Gastrocnemius medialis (tissue), 4 donors: Measurements from ENCODE around the gene PSMD14. TPM values are rescaled to one million over a fixed set of nuclear protein-coding genes. Genes with fewer than 3 reads are reported as not detected.

Source experiments
- ATAC-seq, 2 donors: fragments of 150-250 bp; one replicate each; pipeline ENCODE4 v1.9.1; 2016
- DNase-seq, 2 donors: peaks; one replicate each; pipeline ENCODE4 v3.0.0-alpha.2; 2019
- H3K27ac ChIP-seq, 4 donors: fragments of 200-600 bp; sonication (generic); 1 replicate in 1 of 4; 2 replicates in 3 of 4; pipeline ENCODE4 v1.5.1; 2016 to 2018; ENCODE audit warnings: mild to moderate bottlenecking in 2 of 4, moderate library complexity in 1 of 4
- H3K27me3 ChIP-seq, 3 donors: fragments of 200-600 bp; sonication (generic) in 2 of 3; 1 replicate in 1 of 3; 2 replicates in 2 of 3; pipeline versions ENCODE4 v1.5.1 to v1.6.0; 2016 to 2019; ENCODE audit warnings: mild to moderate bottlenecking in 1 of 3, moderate library complexity in 1 of 3
- H3K36me3 ChIP-seq, 2 donors: fragments of 200-600 bp; sonication (generic) in 1 of 2; one replicate each; pipeline ENCODE4 v1.5.1; 2017 to 2018
- H3K4me1 ChIP-seq, 2 donors: fragments of 200-600 bp; sonication (generic) in 1 of 2; one replicate each; pipeline ENCODE4 v1.5.1; 2016 to 2017; ENCODE audit warnings: mild to moderate bottlenecking in 2 of 2
- H3K4me3 ChIP-seq, 4 donors: fragments of 200-600 bp; sonication (generic) in 3 of 4; 1 replicate in 1 of 4; 2 replicates in 3 of 4; pipeline ENCODE4 v1.5.1; 2016 to 2019; ENCODE audit warnings: mild to moderate bottlenecking in 2 of 4
- H3K9me3 ChIP-seq, 3 donors: fragments of 200-600 bp; sonication (generic) in 2 of 3; 1 replicate in 1 of 3; 2 replicates in 2 of 3; pipeline ENCODE4 v1.5.1; 2016 to 2019
- POLR2A ChIP-seq, 2 donors: fragments of 450-650 bp; IDR thresholded peaks; one replicate each; pipeline ENCODE4 v1.6.1; 2017; ENCODE audit warnings: antibody characterized with exemption in 2 of 2, mild to moderate bottlenecking in 2 of 2, moderate library complexity in 2 of 2
- in situ Hi-C, 4 donors: fragments of 200-750 bp; cut with MboI; loops; one replicate each; pipeline versions ENCODE4 v1.15.0 to v1.8.0; 2017; ENCODE audit warnings: low sequenced_read_pairs in 4 of 4
- intact Hi-C: fragments of 100-400 bp; cut with DNase I; formaldehyde crosslinking; loops from one replicate; pipeline ENCODE4 v1.15.1; 2023; ENCODE audit warnings: low total_unique reads
- total RNA-seq, 4 donors: library from RNA; depleted of rRNA; stranded (reverse); fragments of >200 nt; gene quantifications; one replicate each; pipeline versions ENCODE4 v1.1.0 to v1.2.3, GENCODE V29; 2016
- TF ChIP-seq, protein P1 (sequence below), 5 experiments: fragments of 450-650 bp in 3 of 5; fragments of 200-600 bp in 2 of 5; sonication (generic) in 2 of 5; IDR thresholded peaks in 4 of 5; conservative IDR thresholded peaks in 1 of 5; 1 replicate in 4 of 5; 2 replicates in 1 of 5; pipeline ENCODE4 v1.5.1; 2016 to 2019; ENCODE audit warnings: antibody characterized with exemption in 5 of 5, mild to moderate bottlenecking in 3 of 5, moderate library complexity in 3 of 5

Gene PSMD14
- total RNA-seq, 4 donors from 2014 or later = 138 to 195 (median 163) TPM

DNA sequence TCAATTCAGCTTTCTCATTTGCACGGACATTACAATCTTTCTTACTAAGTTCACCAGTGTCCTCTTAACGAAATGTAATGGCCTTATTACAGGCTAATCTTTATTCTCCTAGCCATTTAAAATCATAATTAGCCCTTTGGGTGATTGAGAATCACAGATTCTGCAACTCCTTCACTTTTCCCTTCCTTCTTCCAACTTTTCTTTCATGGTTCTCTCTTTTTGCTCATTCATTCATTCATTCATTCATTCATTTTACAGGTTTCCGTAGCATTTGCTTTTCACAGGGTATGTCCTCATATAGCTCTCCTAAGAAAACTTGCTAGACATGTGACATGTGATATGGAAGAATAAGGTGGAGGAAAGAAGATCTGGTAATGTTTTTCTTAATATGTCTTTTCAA lies 123.9 kb downstream of the PSMD14 start:
- ATAC-seq = no peak
- H3K27me3 ChIP-seq = peaks cover 24 to 44% (median 36%) of the 10 kb centered on the region in 3 donors
- no peak for TF ChIP-seq POLR2A (IDR thresholded peaks at IDR 0.05)
- TF ChIP-seq, protein P1, sequence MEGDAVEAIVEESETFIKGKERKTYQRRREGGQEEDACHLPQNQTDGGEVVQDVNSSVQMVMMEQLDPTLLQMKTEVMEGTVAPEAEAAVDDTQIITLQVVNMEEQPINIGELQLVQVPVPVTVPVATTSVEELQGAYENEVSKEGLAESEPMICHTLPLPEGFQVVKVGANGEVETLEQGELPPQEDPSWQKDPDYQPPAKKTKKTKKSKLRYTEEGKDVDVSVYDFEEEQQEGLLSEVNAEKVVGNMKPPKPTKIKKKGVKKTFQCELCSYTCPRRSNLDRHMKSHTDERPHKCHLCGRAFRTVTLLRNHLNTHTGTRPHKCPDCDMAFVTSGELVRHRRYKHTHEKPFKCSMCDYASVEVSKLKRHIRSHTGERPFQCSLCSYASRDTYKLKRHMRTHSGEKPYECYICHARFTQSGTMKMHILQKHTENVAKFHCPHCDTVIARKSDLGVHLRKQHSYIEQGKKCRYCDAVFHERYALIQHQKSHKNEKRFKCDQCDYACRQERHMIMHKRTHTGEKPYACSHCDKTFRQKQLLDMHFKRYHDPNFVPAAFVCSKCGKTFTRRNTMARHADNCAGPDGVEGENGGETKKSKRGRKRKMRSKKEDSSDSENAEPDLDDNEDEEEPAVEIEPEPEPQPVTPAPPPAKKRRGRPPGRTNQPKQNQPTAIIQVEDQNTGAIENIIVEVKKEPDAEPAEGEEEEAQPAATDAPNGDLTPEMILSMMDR (IDR thresholded peaks at IDR 0.05 in 4 of 5, conservative IDR thresholded peaks at IDR 0.05 in 1 of 5) = no peak
- in situ Hi-C loops (no loop called here), intact Hi-C loops (no loop called here)
- H3K4me1 ChIP-seq = peaks cover 4% of the 10 kb centered on the region in 2 donors
- H3K4me3 ChIP-seq = no peak overlapping the region
- no peaks in the 10 kb centered on the region for H3K36me3 ChIP-seq
- H3K9me3 ChIP-seq = peaks cover 0 to 6% (median 0%) of the 10 kb centered on the region in 3 donors
- DNase-seq = no peak
- H3K27ac ChIP-seq = no peak overlapping the region

DNA sequence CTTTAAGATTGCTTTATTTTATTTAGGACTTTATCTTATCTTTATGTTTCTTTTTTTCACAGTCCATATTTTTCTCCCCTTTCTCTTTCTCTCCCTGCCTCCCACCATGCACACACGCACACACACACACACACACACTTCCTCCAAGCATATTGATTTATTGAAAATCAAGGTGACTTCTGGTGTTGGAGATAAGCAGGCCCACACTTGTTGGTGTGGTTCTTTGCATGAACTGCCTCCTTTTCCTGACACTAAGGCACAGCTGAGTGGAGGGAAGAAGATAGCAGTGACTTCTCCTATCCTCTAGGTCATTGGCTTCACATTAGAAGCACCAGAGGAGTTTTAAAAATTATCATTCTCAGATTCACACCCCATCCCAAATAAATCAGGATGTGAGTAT lies 125.9 kb downstream of the PSMD14 start:
- DNase-seq = no peak
- intact Hi-C loops (no loop called here), in situ Hi-C loops (no loop called here)
- Histone ChIP-seq H3K9me3 (peaks cover 0 to 6% (median 0%) of the 10 kb centered on the region in 3 donors), H3K4me1 (no peaks in the 10 kb centered on the region), H3K27ac (no peak overlapping the region), H3K27me3 (peaks cover 4 to 25% (median 21%) of the 10 kb centered on the region in 3 donors), H3K4me3 (no peak overlapping the region), H3K36me3 (no peaks in the 10 kb centered on the region)
- no peak for ATAC-seq
- no peak for TF ChIP-seq POLR2A (IDR thresholded peaks at IDR 0.05)
- TF ChIP-seq, protein P1 (IDR thresholded peaks at IDR 0.05 in 4 of 5, conservative IDR thresholded peaks at IDR 0.05 in 1 of 5) = no peak

DNA sequence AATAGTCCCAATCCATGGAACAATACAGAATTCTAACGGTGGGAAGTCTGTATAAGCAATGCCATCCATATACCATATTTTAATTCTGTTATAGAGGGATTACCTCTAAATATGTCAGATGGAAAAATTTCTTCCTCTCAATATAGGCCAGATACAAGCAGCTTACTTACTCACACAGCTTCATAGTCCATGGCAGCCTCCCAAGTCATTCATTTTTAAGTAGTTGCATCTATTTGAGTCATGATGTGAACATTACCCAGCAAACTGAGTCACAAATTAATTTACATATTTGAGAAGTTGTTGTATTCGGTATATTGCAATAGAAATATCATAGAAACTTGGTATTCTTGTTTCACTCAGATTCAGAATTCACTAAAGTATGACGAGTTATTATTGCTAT lies 128.2 kb downstream of the PSMD14 start:
- intact Hi-C loops (no loop called here), in situ Hi-C loops (no loop called here)
- Histone ChIP-seq H3K27ac (no peak overlapping the region), H3K36me3 (no peaks in the 10 kb centered on the region), H3K4me1 (no peaks in the 10 kb centered on the region), H3K27me3 (peaks cover 0 to 15% (median 13%) of the 10 kb centered on the region in 3 donors), H3K9me3 (peaks cover 0 to 6% (median 0%) of the 10 kb centered on the region in 3 donors), H3K4me3 (no peak overlapping the region)
- TF ChIP-seq, protein P1 (IDR thresholded peaks at IDR 0.05 in 4 of 5, conservative IDR thresholded peaks at IDR 0.05 in 1 of 5) = no peak
- no peak for TF ChIP-seq POLR2A (IDR thresholded peaks at IDR 0.05)
- DNase-seq = no peak
- ATAC-seq = no peak

DNA sequence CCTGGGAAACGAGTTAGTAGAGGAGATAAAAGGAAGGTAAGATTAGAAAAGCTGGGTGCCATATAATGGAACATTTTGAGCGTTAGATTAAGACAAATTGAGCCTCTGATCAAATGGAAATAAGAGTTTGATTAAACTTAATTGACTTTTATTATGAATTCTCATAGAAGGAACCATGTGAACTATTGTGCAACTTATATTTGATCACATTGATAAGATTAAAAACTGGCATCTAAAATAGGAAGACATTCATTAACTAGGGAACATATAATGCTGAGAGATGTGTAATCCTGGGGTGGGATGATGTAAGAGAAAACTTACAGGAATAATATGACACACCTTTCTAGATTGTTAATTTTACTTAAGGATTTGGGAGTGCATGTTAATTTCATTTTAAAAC lies 130.4 kb downstream of the PSMD14 start:
- intact Hi-C loops = no loop called here
- peaks cover 0 to 12% (median 3%) of the 10 kb centered on the region in 3 donors for H3K27me3 ChIP-seq
- H3K36me3 ChIP-seq = no peaks in the 10 kb centered on the region
- in situ Hi-C loops = no loop called here
- no peaks in the 10 kb centered on the region for H3K4me1 ChIP-seq
- H3K4me3 ChIP-seq = no peak overlapping the region
- ATAC-seq (no peak), DNase-seq (no peak)
- H3K27ac ChIP-seq = no peak overlapping the region
- no peak for TF ChIP-seq POLR2A (IDR thresholded peaks at IDR 0.05)
- TF ChIP-seq, protein P1 (IDR thresholded peaks at IDR 0.05 in 4 of 5, conservative IDR thresholded peaks at IDR 0.05 in 1 of 5) = no peak
- peaks cover 0 to 6% (median 0%) of the 10 kb centered on the region in 3 donors for H3K9me3 ChIP-seq

DNA sequence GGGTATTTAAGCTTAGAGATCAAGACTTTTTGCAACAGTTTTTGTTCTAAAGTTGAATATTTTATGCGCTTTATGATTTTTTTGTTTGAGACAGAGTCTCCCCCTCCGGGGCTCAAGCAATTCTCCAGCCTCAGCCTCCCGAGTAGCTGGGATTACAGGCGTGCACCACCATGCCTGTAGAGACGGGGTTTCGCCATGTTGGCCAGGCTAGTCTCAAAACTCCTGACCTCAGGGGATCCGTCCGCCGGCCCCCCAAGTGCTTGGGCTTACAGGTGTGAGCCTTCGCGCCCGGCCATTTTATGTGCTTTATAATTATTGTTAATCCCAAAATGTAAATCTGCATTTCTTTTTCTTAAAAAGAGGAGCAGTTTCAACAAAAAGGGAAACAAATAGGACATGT lies 136.9 kb downstream of the PSMD14 start:
- in situ Hi-C loops (no loop called here), intact Hi-C loops (no loop called here)
- DNase-seq (no peak), ATAC-seq (no peak)
- H3K27ac ChIP-seq = no peak overlapping the region
- no peaks in the 10 kb centered on the region for H3K9me3 ChIP-seq
- no peaks in the 10 kb centered on the region for H3K36me3 ChIP-seq
- no peaks in the 10 kb centered on the region for H3K27me3 ChIP-seq
- no peak overlapping the region for H3K4me3 ChIP-seq
- H3K4me1 ChIP-seq = no peaks in the 10 kb centered on the region
- TF ChIP-seq, protein P1 (IDR thresholded peaks at IDR 0.05 in 4 of 5, conservative IDR thresholded peaks at IDR 0.05 in 1 of 5) = no peak
- TF ChIP-seq POLR2A (IDR thresholded peaks at IDR 0.05) = no peak
